Vagina (tissue), 2 donors: ENCODE data around the gene PIH1D1. TPM values are rescaled to one million over a fixed set of nuclear protein-coding genes. Genes with fewer than 3 reads are reported as not detected.

ENCODE experiments used
- DNase-seq, 2 donors: peaks; one replicate each; pipeline ENCODE4 v3.0.0-alpha.2; 2017; ENCODE audit errors: extremely low spot score in 2 of 2
- H3K27ac ChIP-seq: fragments of 200-600 bp; sonication (generic); one replicate; pipeline ENCODE4 v1.5.1; 2019
- H3K27me3 ChIP-seq: fragments of 200-600 bp; sonication (generic); one replicate; pipeline ENCODE4 v1.5.1; 2019
- H3K36me3 ChIP-seq, 2 donors: fragments of 200-600 bp; sonication (generic); one replicate each; pipeline ENCODE4 v1.5.1; 2017 to 2019
- H3K4me1 ChIP-seq: fragments of 200-600 bp; sonication (generic); one replicate; pipeline ENCODE4 v1.5.1; 2019
- H3K4me3 ChIP-seq, 2 donors: fragments of 200-600 bp; sonication (generic); 1 replicate in 1 of 2; 2 replicates in 1 of 2; pipeline ENCODE4 v1.5.1; 2016 to 2019
- H3K9me3 ChIP-seq: fragments of 200-600 bp; sonication (generic); one replicate; pipeline ENCODE4 v1.5.1; 2019
- CTCF ChIP-seq, 3 experiments: fragments of 450-650 bp in 2 of 3; fragments of 200-600 bp in 1 of 3; sonication (generic) in 1 of 3; IDR thresholded peaks; one replicate each; pipeline ENCODE4 v1.5.1; 2017 to 2019; ENCODE audit warnings: antibody characterized with exemption in 3 of 3, mild to moderate bottlenecking in 2 of 3, moderate library complexity in 2 of 3
- POLR2A ChIP-seq, 2 donors: fragments of 450-650 bp; IDR thresholded peaks; one replicate each; pipeline ENCODE4 v1.6.1; 2017; ENCODE audit warnings: antibody characterized with exemption in 2 of 2, mild to moderate bottlenecking in 2 of 2, moderate library complexity in 2 of 2
- POLR2AphosphoS5 ChIP-seq, 2 donors: sonication (generic); formaldehyde crosslinking; IDR thresholded peaks; one replicate each; pipeline ENCODE4 v1.9.0; 2017; ENCODE audit warnings: antibody characterized with exemption in 2 of 2, mild to moderate bottlenecking in 2 of 2, low read depth in 1 of 2; ENCODE audit not compliant: insufficient read depth in 1 of 2
- intact Hi-C: fragments of 100-400 bp; cut with DNase I; formaldehyde crosslinking; loops from one replicate; pipeline ENCODE4 v1.15.1; 2023
- total RNA-seq: library from RNA; depleted of rRNA; stranded (reverse); fragments of >200 nt; gene quantifications from one replicate; pipeline ENCODE4 v1.2.3, GENCODE V29; 2016

PIH1D1 gene
- total RNA-seq, 1 donor from 2014 or later = 96.3 TPM

- Histone ChIP-seq H3K4me1 (peaks cover 9% of the 10 kb centered on the region), H3K4me3 (no peak overlapping the region), H3K36me3 (peaks cover 0 to 7% of the 10 kb centered on the region in 2 donors), H3K27me3 (no peaks in the 10 kb centered on the region), H3K27ac (no peak overlapping the region), H3K9me3 (no peaks in the 10 kb centered on the region)
- no peak for TF ChIP-seq CTCF (IDR thresholded peaks at IDR 0.05)
- TF ChIP-seq POLR2A (IDR thresholded peaks at IDR 0.05) = no peak
- TF ChIP-seq POLR2AphosphoS5 (IDR thresholded peaks at IDR 0.05; ENCODE audit: insufficient read depth in 1 of 2, low read depth in 1 of 2) = no peak
- intact Hi-C loops = no loop called here
- no peak for DNase-seq
Measured at GRCh38 chr19:49479975-49480628, 28.5 kb upstream of the PIH1D1 start.

GRCh38 chr19:49475995-49476880 lies 24.6 kb upstream of the PIH1D1 start:
- no peak overlapping the region for H3K4me3 ChIP-seq
- intact Hi-C loops = no loop called here
- no peaks in the 10 kb centered on the region for H3K27me3 ChIP-seq
- peaks cover 22% of the 10 kb centered on the region for H3K4me1 ChIP-seq
- no peak for DNase-seq
- TF ChIP-seq CTCF (IDR thresholded peaks at IDR 0.05) (peak in 1 of 3 experiments; percentile 20), POLR2AphosphoS5 (IDR thresholded peaks at IDR 0.05; ENCODE audit: insufficient read depth in 1 of 2, low read depth in 1 of 2) (peak in 1 of 2 donors; percentile 20), POLR2A (IDR thresholded peaks at IDR 0.05) (no peak)
- no peaks in the 10 kb centered on the region for H3K9me3 ChIP-seq
- peak overlapping the region; percentile 91 for H3K27ac ChIP-seq
- H3K36me3 ChIP-seq = no peaks in the 10 kb centered on the region

DNA sequence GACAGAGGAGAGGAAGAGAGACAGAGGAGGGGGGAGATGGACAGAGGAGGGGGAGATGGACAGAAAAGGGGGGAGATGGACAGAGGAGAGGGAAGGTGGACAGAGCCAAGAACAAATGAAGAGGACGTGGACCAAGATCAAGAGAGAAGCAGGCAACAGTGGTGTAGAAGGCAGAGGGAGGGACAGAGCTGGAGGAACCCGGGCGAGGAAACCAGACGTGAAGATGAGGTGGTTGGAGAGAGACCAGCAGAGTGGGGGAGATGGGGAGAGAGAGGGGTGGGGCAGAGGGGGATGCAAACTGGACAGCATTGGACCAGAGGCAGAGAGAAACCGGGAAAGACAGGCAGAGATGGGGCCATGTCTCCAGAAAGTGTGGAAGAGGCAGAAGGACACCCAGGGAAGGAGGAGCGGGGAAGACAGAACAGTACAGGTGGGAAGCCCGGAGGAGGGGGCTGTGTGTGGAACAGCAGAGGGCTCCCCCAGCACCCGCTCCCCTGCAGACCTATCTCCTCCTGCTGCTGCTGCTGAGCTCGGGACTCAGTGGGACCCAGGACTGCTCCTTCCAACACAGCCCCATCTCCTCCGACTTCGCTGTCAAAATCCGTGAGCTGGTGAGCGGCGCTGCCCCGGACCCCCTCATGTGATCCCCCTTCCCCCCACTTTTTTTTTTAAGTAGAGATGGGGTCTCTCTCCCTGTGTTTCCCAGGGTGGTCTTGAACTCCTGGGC lies 23.7 kb upstream of the PIH1D1 start:
- TF ChIP-seq CTCF (IDR thresholded peaks at IDR 0.05) = no peak
- no peak for TF ChIP-seq POLR2AphosphoS5 (IDR thresholded peaks at IDR 0.05; ENCODE audit: insufficient read depth in 1 of 2, low read depth in 1 of 2)
- no peak for TF ChIP-seq POLR2A (IDR thresholded peaks at IDR 0.05)
- H3K9me3 ChIP-seq = no peaks in the 10 kb centered on the region
- DNase-seq = no peak
- intact Hi-C loops = no loop called here
- H3K4me1 ChIP-seq = peaks cover 22% of the 10 kb centered on the region
- H3K4me3 ChIP-seq = peak overlapping the region; percentile 75 to 77
- no peaks in the 10 kb centered on the region for H3K27me3 ChIP-seq
- no peaks in the 10 kb centered on the region for H3K36me3 ChIP-seq
- peak overlapping the region; percentile 91 for H3K27ac ChIP-seq

- no peaks in the 10 kb centered on the region for H3K27me3 ChIP-seq
- no peak for DNase-seq
- intact Hi-C loops = no loop called here
- no peaks in the 10 kb centered on the region for H3K9me3 ChIP-seq
- H3K27ac ChIP-seq = peak overlapping the region; percentile 91
- H3K4me1 ChIP-seq = peaks cover 25% of the 10 kb centered on the region
- H3K36me3 ChIP-seq = no peaks in the 10 kb centered on the region
- peak overlapping the region; percentile 75 to 77 for H3K4me3 ChIP-seq
- no peak for TF ChIP-seq POLR2A (IDR thresholded peaks at IDR 0.05)
- no peak for TF ChIP-seq POLR2AphosphoS5 (IDR thresholded peaks at IDR 0.05; ENCODE audit: insufficient read depth in 1 of 2, low read depth in 1 of 2)
- no peak for TF ChIP-seq CTCF (IDR thresholded peaks at IDR 0.05)
Measured at GRCh38 chr19:49474542-49474924, 22.9 kb upstream of the PIH1D1 start.
